HUES48 (cell line): ENCODE data around the gene PRICKLE2.

Experiments
- H3K27ac ChIP-seq: one replicate; pipeline ENCODE4 v1.7.0; 2013; ENCODE audit warnings: low read depth, low read length, inconsistent platforms
- H3K27me3 ChIP-seq: 2 replicates; pipeline ENCODE4 v1.6.1; 2013; ENCODE audit warnings: mild to moderate bottlenecking, low read length; ENCODE audit not compliant: control insufficient read depth, insufficient read depth
- H3K36me3 ChIP-seq: 2 replicates; pipeline ENCODE4 v1.6.1; 2013; ENCODE audit warnings: low read length; ENCODE audit not compliant: control insufficient read depth, insufficient read depth
- H3K4me1 ChIP-seq: 2 replicates; pipeline ENCODE4 v1.6.1; 2013; ENCODE audit warnings: mild to moderate bottlenecking, low read length; ENCODE audit not compliant: control insufficient read depth, insufficient read depth
- H3K4me3 ChIP-seq: 2 replicates; pipeline ENCODE4 v1.5.1; 2013; ENCODE audit warnings: mild to moderate bottlenecking, low read depth, low read length
- H3K9ac ChIP-seq: 2 replicates; pipeline ENCODE4 v1.6.1; 2013; ENCODE audit warnings: mild to moderate bottlenecking, low read depth, low read length, moderate library complexity
- H3K9me3 ChIP-seq: 2 replicates; pipeline ENCODE4 v1.6.1; 2013; ENCODE audit warnings: low read length; ENCODE audit not compliant: control insufficient read depth, insufficient read depth

The PRICKLE2 gene

GRCh38 chr3:64064804-64065203 is 160.5 kb downstream of the PRICKLE2 start:
- no peaks in the 10 kb centered on the region for H3K9me3 ChIP-seq
- H3K4me3 ChIP-seq = no peak overlapping the region
- no peaks in the 10 kb centered on the region for H3K36me3 ChIP-seq
- peaks cover 30% of the 10 kb centered on the region for H3K4me1 ChIP-seq
- H3K27ac ChIP-seq = peak overlapping the region; percentile 23
- H3K27me3 ChIP-seq = peaks cover 6% of the 10 kb centered on the region; the same call in 1 of the 2 replicates
- no peak overlapping the region for H3K9ac ChIP-seq

GRCh38 chr3:64063983-64064438 is 161.3 kb downstream of the PRICKLE2 start:
- peaks cover 6% of the 10 kb centered on the region; the same call in 1 of the 2 replicates for H3K27me3 ChIP-seq
- H3K9me3 ChIP-seq = no peaks in the 10 kb centered on the region
- H3K4me1 ChIP-seq = peaks cover 30% of the 10 kb centered on the region
- H3K27ac ChIP-seq = peak overlapping the region; percentile 61
- no peak overlapping the region for H3K9ac ChIP-seq
- H3K4me3 ChIP-seq = peak overlapping the region; percentile 1; the same call in 1 of the 2 replicates
- no peaks in the 10 kb centered on the region for H3K36me3 ChIP-seq

- Histone ChIP-seq H3K36me3 (no peaks in the 10 kb centered on the region), H3K4me1 (peaks cover 30% of the 10 kb centered on the region), H3K27me3 (peaks cover 6% of the 10 kb centered on the region; the same call in 1 of the 2 replicates), H3K9me3 (no peaks in the 10 kb centered on the region), H3K27ac (peak overlapping the region; percentile 71), H3K9ac (no peak overlapping the region), H3K4me3 (peak overlapping the region; percentile 1; the same call in 1 of the 2 replicates)
Measured at GRCh38 chr3:64063207-64063982, 161.9 kb downstream of the PRICKLE2 start.

- H3K27me3 ChIP-seq = peaks cover 6% of the 10 kb centered on the region; the same call in 1 of the 2 replicates
- no peak overlapping the region for H3K4me3 ChIP-seq
- H3K27ac ChIP-seq = no peak overlapping the region
- no peaks in the 10 kb centered on the region for H3K36me3 ChIP-seq
- H3K9me3 ChIP-seq = no peaks in the 10 kb centered on the region
- peaks cover 30% of the 10 kb centered on the region for H3K4me1 ChIP-seq
- H3K9ac ChIP-seq = no peak overlapping the region
Measured at GRCh38 chr3:64061628-64062027, 163.6 kb downstream of the PRICKLE2 start.

GRCh38 chr3:64059484-64060175 is 165.6 kb downstream of the PRICKLE2 start:
- no peak overlapping the region for H3K4me3 ChIP-seq
- H3K4me1 ChIP-seq = peaks cover 27% of the 10 kb centered on the region
- H3K36me3 ChIP-seq = no peaks in the 10 kb centered on the region
- peaks cover 6% of the 10 kb centered on the region; the same call in 1 of the 2 replicates for H3K27me3 ChIP-seq
- H3K9ac ChIP-seq = no peak overlapping the region
- no peaks in the 10 kb centered on the region for H3K9me3 ChIP-seq
- H3K27ac ChIP-seq = no peak overlapping the region

GRCh38 chr3:64058566-64058965 is 166.7 kb downstream of the PRICKLE2 start:
- Histone ChIP-seq H3K9me3 (no peaks in the 10 kb centered on the region), H3K9ac (no peak overlapping the region), H3K27me3 (peaks cover 6% of the 10 kb centered on the region; the same call in 1 of the 2 replicates), H3K4me3 (no peak overlapping the region), H3K4me1 (peaks cover 19% of the 10 kb centered on the region), H3K36me3 (no peaks in the 10 kb centered on the region), H3K27ac (no peak overlapping the region)

- H3K4me3 ChIP-seq = no peak overlapping the region
- no peaks in the 10 kb centered on the region for H3K27me3 ChIP-seq
- H3K9me3 ChIP-seq = no peaks in the 10 kb centered on the region
- no peaks in the 10 kb centered on the region for H3K36me3 ChIP-seq
- peaks cover 6% of the 10 kb centered on the region; the same call in 1 of the 2 replicates for H3K4me1 ChIP-seq
- no peak overlapping the region for H3K27ac ChIP-seq
- H3K9ac ChIP-seq = no peak overlapping the region
Measured at GRCh38 chr3:64057231-64057630, 168.0 kb downstream of the PRICKLE2 start.

GRCh38 chr3:64056606-64057180 is 168.6 kb downstream of the PRICKLE2 start:
- Histone ChIP-seq H3K27me3 (no peaks in the 10 kb centered on the region), H3K27ac (no peak overlapping the region), H3K4me3 (no peak overlapping the region), H3K9me3 (no peaks in the 10 kb centered on the region), H3K9ac (no peak overlapping the region), H3K36me3 (no peaks in the 10 kb centered on the region), H3K4me1 (peaks cover 2% of the 10 kb centered on the region; the same call in 1 of the 2 replicates)

GRCh38 chr3:64055076-64055475 is 170.2 kb downstream of the PRICKLE2 start:
- Histone ChIP-seq H3K27me3 (no peaks in the 10 kb centered on the region), H3K36me3 (no peaks in the 10 kb centered on the region), H3K27ac (no peak overlapping the region), H3K9me3 (no peaks in the 10 kb centered on the region), H3K9ac (no peak overlapping the region), H3K4me3 (no peak overlapping the region), H3K4me1 (peaks cover 4% of the 10 kb centered on the region)

GRCh38 chr3:64054488-64054887 is 170.8 kb downstream of the PRICKLE2 start:
- Histone ChIP-seq H3K9ac (no peak overlapping the region), H3K4me3 (no peak overlapping the region), H3K27me3 (no peaks in the 10 kb centered on the region), H3K9me3 (no peaks in the 10 kb centered on the region), H3K27ac (no peak overlapping the region), H3K4me1 (peaks cover 10% of the 10 kb centered on the region), H3K36me3 (no peaks in the 10 kb centered on the region)
